WTC11 (cell line): ENCODE data around the gene CANX. TPM values are rescaled to one million over a fixed set of nuclear protein-coding genes. Genes with fewer than 3 reads are reported as not detected.

Source experiments
- ATAC-seq: fragments of 200-7000 bp; cut with Tn5 transposase; 2 replicates; pipeline ENCODE4 v1.10.0; 2021; ENCODE audit warnings: mild to moderate bottlenecking, moderate library complexity
- CTCF ChIA-PET: fragments of 300-600 bp; sonication (Branson Sonifier 250); formaldehyde crosslinking; loops from one replicate; lab custom pipeline; 2021; ENCODE audit warnings: antibody characterized with exemption; lab: Charles Lee
- POLR2A ChIA-PET: fragments of 350-600 bp; sonication (Branson Sonifier 250); formaldehyde crosslinking; loops from one replicate; lab custom pipeline; 2021; ENCODE audit warnings: antibody characterized with exemption; lab: Charles Lee
- DNase-seq: peaks from one replicate; pipeline ENCODE4 v3.0.0; 2021; ENCODE audit warnings: low spot score
- H3K27ac Mint-ChIP-seq: 2 replicates; pipeline ENCODE4 v1.8.0; 2021; ENCODE audit warnings: mixed read lengths
- H3K27me3 Mint-ChIP-seq: 2 replicates; pipeline ENCODE4 v1.8.0; 2021; ENCODE audit warnings: low read depth, mild to moderate bottlenecking, moderate library complexity, mixed read lengths
- H3K36me3 Mint-ChIP-seq: 2 replicates; pipeline ENCODE4 v1.8.0; 2021; ENCODE audit warnings: mixed read lengths
- H3K4me1 Mint-ChIP-seq: 2 replicates; pipeline ENCODE4 v1.8.0; 2022; ENCODE audit warnings: mixed read lengths
- H3K4me3 Mint-ChIP-seq: 2 replicates; pipeline ENCODE4 v1.8.0; 2021; ENCODE audit warnings: mild to moderate bottlenecking, moderate library complexity, mixed read lengths
- H3K9me3 Mint-ChIP-seq: 2 replicates; pipeline ENCODE4 v1.8.0; 2021; ENCODE audit warnings: mixed read lengths
- AR ChIP-seq: fragments of 250-450 bp; sonication (Bioruptor Pico); IDR thresholded peaks from 2 replicates; pipeline ENCODE4 v1.9.0; 2021; ENCODE audit warnings: mild to moderate bottlenecking
- CBFB ChIP-seq: sonication (generic); formaldehyde crosslinking; IDR thresholded peaks from 2 replicates; pipeline ENCODE4 v1.8.1; 2022; ENCODE audit warnings: mild to moderate bottlenecking, low read depth, missing genetic modification reagents
- CTCF ChIP-seq: fragments of 200-600 bp; IDR thresholded peaks from 2 replicates; pipeline ENCODE4 v1.8.0; 2022; ENCODE audit warnings: antibody characterized with exemption
- E2F1 ChIP-seq: sonication (generic); formaldehyde crosslinking; IDR thresholded peaks from 2 replicates; pipeline ENCODE4 v1.8.0; 2022; ENCODE audit warnings: mild to moderate bottlenecking, missing genetic modification reagents
- FOXP1 ChIP-seq: sonication (generic); formaldehyde crosslinking; IDR thresholded peaks from 2 replicates; pipeline ENCODE4 v1.8.0; 2022; ENCODE audit warnings: missing genetic modification reagents, mild to moderate bottlenecking, moderate library complexity, borderline replicate concordance
- FOXP4 ChIP-seq: sonication (generic); formaldehyde crosslinking; IDR thresholded peaks from 2 replicates; pipeline ENCODE4 v1.8.0; 2022; ENCODE audit warnings: mild to moderate bottlenecking, missing genetic modification reagents
- NFATC4 ChIP-seq: fragments of 250-450 bp; sonication (Bioruptor Pico); IDR thresholded peaks from 2 replicates; pipeline ENCODE4 v1.9.0; 2021; ENCODE audit warnings: mild to moderate bottlenecking
- TCF7 ChIP-seq: sonication (generic); formaldehyde crosslinking; IDR thresholded peaks from 2 replicates; pipeline ENCODE4 v1.8.0; 2022; ENCODE audit warnings: mild to moderate bottlenecking, low read depth, missing genetic modification reagents, moderate library complexity
- ZNF121 ChIP-seq: sonication (generic); formaldehyde crosslinking; IDR thresholded peaks from 2 replicates; pipeline ENCODE4 v1.8.0; 2023; ENCODE audit warnings: missing genetic modification reagents
- ZNF138 ChIP-seq: sonication (generic); formaldehyde crosslinking; conservative IDR thresholded peaks from 2 replicates; pipeline ENCODE4 v1.8.1; 2022; ENCODE audit warnings: mild to moderate bottlenecking, moderate library complexity, missing genetic modification reagents
- ZNF232 ChIP-seq: sonication (generic); formaldehyde crosslinking; IDR thresholded peaks from 2 replicates; pipeline ENCODE4 v1.8.0; 2022; ENCODE audit warnings: mild to moderate bottlenecking, missing genetic modification reagents
- ZNF396 ChIP-seq: fragments of 250-450 bp; sonication (Bioruptor Pico); IDR thresholded peaks from 2 replicates; pipeline ENCODE4 v1.8.0; 2021; ENCODE audit warnings: mild to moderate bottlenecking, moderate library complexity, borderline replicate concordance
- ZNF416 ChIP-seq: fragments of 250-450 bp; sonication (Bioruptor Pico); IDR thresholded peaks from 2 replicates; pipeline ENCODE4 v1.9.0; 2021; ENCODE audit warnings: mild to moderate bottlenecking, inconsistent platforms
- ZNF671 ChIP-seq: fragments of 250-450 bp; sonication (Bioruptor Pico); IDR thresholded peaks from 2 replicates; pipeline ENCODE4 v1.8.0; 2021; ENCODE audit warnings: mild to moderate bottlenecking
- total RNA-seq: library from RNA; stranded (reverse); gene quantifications from 3 replicates; pipeline ENCODE4 v1.2.3, GENCODE V29; 2021

The CANX gene
- total RNA-seq, 1 experiment from 2014 or later: 611 TPM

GRCh38 chr5:179679014-179679674 lies 19.6 kb upstream of the CANX start (continued):
- peak; percentile 33 for TF ChIP-seq FOXP4 (CRISPR knock-in tag)
- TF ChIP-seq E2F1: no peak; the same call in 1 of the 2 replicates

GRCh38 chr5:179680014-179680779 lies 18.6 kb upstream of the CANX start:
- TF ChIP-seq ZNF396 (CRISPR knock-in tag) (no peak), ZNF232 (CRISPR knock-in tag) (no peak), FOXP1 (CRISPR knock-in tag) (no peak), ZNF671 (CRISPR knock-in tag) (no peak), AR (CRISPR knock-in tag) (no peak), TCF7 (CRISPR knock-in tag) (no peak), FOXP4 (CRISPR knock-in tag) (no peak), ZNF138 (CRISPR knock-in tag) (no peak), CBFB (no peak), NFATC4 (CRISPR knock-in tag) (no peak), ZNF416 (CRISPR knock-in tag) (no peak), ZNF121 (CRISPR knock-in tag) (no peak), CTCF (no peak)
- TF ChIP-seq, all 79 proteins: peak for 0
- H3K27ac Mint-ChIP-seq: no peak overlapping the region; the same call in 1 of the 2 replicates
- peak overlapping the region; percentile 20; the same call in 1 of the 2 replicates for H3K4me3 Mint-ChIP-seq
- peaks cover 15% of the 10 kb centered on the region for H3K27me3 Mint-ChIP-seq
- ChIA-PET CTCF (interaction anchor here (0.6 to 3.3 kb wide), 9 partner anchors 9 to 347 kb away, joined by 3 to 27 read pairs (median 4); no protein-coding TSS in a partner anchor), POLR2A (interaction anchor here (1.0 kb wide), 1 partner anchor 56 kb away, joined by 4 read pairs; the partner anchor contains the start of gene HNRNPH1)
- DNase-seq (no peak), ATAC-seq (no peak)
- peaks cover 4% of the 10 kb centered on the region; the same call in 1 of the 2 replicates for H3K9me3 Mint-ChIP-seq
- H3K4me1 Mint-ChIP-seq: peaks cover 13% of the 10 kb centered on the region
- peaks cover 12% of the 10 kb centered on the region for H3K36me3 Mint-ChIP-seq
